ENCODE results near the gene ADRA2C.

DNA sequence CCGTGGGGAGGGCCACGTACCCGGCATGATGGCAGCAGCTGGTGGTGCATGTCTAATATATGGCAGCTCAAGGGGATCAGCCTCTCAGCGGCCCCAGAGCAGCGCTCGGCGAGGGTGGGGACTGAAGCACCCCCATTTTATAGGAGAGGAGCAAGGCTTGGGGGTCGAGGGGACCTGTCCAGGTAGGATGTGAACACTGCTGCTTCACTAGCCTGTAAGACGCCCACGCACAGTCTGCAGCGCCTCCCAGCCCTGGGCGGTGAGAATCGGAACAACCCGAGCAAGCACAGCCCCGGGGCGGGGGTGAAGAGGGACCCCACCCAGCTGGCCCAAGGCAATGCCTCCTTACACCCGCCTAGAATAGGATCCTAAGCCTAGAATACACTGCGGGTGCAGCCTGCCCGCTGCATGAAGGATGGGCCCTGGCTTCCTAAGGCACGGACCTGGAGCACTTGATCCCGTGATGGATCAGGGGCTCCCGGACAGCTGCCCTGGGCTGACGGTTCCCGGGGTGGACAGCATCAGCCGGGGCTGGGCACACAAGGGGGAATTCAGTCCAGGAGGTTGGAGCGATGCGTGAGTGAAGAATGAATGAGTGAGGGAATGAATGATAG, 17.6 kb downstream of the ADRA2C start:
- TF ChIP-seq, protein P1, sequence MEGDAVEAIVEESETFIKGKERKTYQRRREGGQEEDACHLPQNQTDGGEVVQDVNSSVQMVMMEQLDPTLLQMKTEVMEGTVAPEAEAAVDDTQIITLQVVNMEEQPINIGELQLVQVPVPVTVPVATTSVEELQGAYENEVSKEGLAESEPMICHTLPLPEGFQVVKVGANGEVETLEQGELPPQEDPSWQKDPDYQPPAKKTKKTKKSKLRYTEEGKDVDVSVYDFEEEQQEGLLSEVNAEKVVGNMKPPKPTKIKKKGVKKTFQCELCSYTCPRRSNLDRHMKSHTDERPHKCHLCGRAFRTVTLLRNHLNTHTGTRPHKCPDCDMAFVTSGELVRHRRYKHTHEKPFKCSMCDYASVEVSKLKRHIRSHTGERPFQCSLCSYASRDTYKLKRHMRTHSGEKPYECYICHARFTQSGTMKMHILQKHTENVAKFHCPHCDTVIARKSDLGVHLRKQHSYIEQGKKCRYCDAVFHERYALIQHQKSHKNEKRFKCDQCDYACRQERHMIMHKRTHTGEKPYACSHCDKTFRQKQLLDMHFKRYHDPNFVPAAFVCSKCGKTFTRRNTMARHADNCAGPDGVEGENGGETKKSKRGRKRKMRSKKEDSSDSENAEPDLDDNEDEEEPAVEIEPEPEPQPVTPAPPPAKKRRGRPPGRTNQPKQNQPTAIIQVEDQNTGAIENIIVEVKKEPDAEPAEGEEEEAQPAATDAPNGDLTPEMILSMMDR (conservative IDR thresholded peaks at IDR 0.05; ENCODE audit: low read length) = no peak
- no peak for TF ChIP-seq EZH2phosphoT487 (IDR thresholded peaks at IDR 0.05; ENCODE audit: borderline replicate concordance, low read depth, low read length)

Data from OCI-LY7 (cell line).